HG03139 (cell line): ENCODE measurements around the gene INPP5A.
"Not testable (repeated sequence)": the region's sequence is repeated elsewhere in the genome, so short reads cannot be mapped to it uniquely, and the experiment has no call there.

Experiments used
- ATAC-seq: cut with Tn5 transposase; IDR thresholded peaks from one replicate; pipeline ENCODE4 v1.9.1; 2021; ENCODE audit not compliant: unreplicated experiment

The INPP5A gene

DNA sequence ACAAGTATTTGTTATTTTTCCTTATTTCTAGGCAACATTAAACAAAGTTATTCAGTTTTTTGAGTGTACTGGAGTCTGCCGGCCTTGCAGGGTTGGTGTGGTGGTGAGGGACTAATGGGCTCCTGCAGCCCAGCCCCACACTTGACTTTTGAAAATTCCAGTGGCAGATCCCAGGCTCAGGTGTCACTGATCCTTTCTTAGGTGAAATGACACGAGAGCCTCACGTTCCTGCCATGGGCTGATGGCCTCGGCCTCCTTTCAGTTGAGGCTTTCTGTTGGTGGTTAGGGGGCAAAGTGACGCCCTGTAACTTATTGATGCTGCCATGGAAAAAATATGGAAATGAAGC is 130.4 kb downstream of the INPP5A start:
- ATAC-seq = no peak

DNA sequence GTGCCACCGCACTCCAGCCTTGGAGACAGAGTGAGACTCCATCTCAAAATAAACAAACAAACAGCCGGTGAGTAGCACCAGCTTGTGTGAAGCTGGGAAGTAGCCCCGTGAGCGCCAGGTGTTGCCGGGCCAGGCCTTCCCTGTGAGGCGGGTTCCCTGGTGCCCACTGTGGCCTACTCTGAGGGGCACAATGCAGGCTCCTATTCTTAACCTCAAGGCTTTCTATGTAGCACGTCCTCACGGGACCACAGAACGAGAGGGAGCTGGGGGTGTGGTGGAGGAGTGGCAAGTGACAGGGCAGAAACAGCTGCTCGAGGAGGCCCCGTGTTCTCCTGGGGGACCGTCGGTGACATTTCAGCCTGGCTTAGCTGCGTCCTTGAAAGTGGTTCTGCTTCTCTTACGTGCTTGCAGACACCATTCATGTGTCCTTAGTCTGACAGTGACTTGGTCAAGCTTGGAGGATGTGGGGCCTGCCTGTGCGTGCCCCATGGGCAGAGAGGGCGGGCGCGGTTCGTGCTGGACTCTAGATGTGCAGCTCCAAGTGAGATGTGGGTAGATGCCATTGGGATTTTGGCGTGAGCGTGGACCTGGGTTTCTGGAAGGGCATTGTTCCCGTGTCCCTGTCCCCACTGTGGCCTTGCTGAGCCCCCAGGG is 131.7 kb downstream of the INPP5A start:
- ATAC-seq = no peak

DNA sequence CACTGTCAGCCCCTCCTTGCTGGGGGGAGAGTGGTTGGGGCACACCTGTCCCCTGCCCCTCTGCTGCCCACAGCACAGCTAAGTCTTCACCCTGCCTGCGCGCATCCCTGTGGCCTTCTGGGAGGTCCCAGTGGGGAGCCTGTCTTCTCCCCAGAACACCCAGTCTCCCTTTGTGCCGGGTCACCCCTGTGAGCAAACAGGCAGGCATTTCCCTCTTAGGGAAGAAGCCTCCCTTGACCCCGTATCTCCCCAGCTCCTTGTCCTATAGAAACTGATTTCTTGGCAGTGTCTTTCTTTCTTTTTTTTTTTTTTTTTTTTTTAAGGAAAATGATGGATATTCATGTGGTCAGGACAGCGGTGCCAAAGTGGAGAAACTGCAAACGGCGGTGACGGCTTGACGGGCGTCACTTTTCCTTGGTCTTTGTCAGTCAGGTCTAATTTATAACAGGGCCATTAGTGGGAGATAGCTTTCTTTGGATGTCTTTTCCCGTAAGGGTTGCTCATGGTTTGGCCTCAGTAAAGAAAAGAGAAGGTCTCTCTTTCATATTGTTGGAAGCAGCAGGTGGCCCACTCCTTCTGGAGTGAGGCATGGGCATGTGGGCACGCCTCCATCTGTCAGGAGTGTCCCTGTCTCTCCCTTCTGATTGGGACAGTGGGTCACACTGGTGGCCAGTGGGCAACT is 133.1 kb downstream of the INPP5A start:
- no peak for ATAC-seq

- ATAC-seq = no peak
Measured at GRCh38 chr10:132671228-132672154, 133.9 kb downstream of the INPP5A start.

DNA sequence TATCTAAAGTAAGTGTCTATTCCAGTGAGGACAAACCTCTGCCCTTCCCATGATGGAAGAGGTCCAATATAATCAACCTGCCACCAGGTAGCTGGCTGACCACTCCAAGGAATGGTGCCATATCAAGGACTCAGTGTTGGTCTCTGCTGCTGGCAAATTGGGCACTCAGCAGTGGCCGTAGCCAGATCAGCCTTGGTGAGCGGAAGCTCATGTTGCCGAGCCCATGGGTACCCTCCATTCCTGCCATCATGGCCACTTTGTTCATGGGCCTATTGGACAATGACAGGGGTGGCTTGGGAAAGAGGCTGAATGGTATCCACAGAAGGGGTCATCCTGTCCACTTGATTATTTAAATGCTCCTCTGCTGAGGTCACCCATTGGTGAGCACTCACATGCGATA is 136.2 kb downstream of the INPP5A start:
- ATAC-seq = not testable (repeated sequence)

GRCh38 chr10:132674311-132674710 is 136.7 kb downstream of the INPP5A start:
- ATAC-seq = no peak

GRCh38 chr10:132675031-132675740 is 137.6 kb downstream of the INPP5A start:
- no peak for ATAC-seq

GRCh38 chr10:132676193-132676891 is 138.8 kb downstream of the INPP5A start:
- ATAC-seq = no peak

DNA sequence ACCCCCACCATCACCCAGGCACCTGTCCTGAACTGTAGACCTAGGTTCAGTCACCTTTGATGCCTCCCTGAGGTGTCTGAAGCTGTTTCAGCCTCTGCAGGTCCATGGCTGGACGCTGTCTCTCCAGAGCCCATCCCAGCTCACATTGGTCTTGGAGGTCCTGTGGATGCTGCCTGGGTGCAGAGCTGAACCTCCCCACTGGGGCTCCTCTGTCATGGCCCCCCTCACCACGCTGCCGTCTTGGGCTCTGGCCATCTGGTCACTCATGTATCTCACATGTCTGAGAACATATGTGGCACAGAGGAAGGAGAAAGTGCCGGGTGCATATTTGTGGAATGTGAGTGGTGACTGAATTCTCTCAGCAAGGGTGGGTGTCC is 139.5 kb downstream of the INPP5A start:
- no peak for ATAC-seq

GRCh38 chr10:132677473-132678227 is 140.1 kb downstream of the INPP5A start:
- no peak for ATAC-seq

- ATAC-seq = no peak
Measured at GRCh38 chr10:132678436-132679216, 141.0 kb downstream of the INPP5A start.

DNA sequence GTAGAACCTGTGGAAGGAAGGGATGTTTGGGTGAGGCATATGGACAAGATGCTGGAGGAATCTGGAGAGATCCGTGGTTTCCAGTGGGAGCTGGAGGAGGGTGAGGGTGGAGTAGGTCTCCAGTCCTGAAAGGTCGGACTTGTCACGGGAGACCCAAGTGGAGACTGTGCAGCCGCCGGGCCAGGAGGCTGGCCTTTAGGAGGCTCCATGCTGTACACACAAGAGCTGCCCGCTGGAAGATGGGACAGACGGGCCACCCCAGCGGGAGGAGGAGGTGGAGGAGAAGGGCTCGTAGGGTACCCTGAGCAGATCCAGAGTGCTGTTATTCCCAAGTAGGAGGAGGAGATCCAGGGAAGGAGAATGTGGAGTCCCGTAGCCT is 141.6 kb downstream of the INPP5A start:
- ATAC-seq = no peak

GRCh38 chr10:132679640-132680039 is 142.1 kb downstream of the INPP5A start:
- ATAC-seq = no peak

GRCh38 chr10:132680741-132681140 is 143.2 kb downstream of the INPP5A start:
- not testable (repeated sequence) for ATAC-seq

- ATAC-seq = no peak
Measured at GRCh38 chr10:132681858-132682755, 144.5 kb downstream of the INPP5A start.

- ATAC-seq = peak; percentile 84
Measured at GRCh38 chr10:132684164-132684891, 146.7 kb downstream of the INPP5A start.

GRCh38 chr10:132685101-132685891 is 147.7 kb downstream of the INPP5A start:
- no peak for ATAC-seq
